GM23338 (cell line): ENCODE results near the gene OTUD7B. TPM values are rescaled to one million over a fixed set of nuclear protein-coding genes. Genes with fewer than 3 reads are reported as not detected.

Experiments used
- ATAC-seq: fragments of 200-7000 bp; cut with Tn5 transposase; 3 replicates; pipeline ENCODE4 v1.9.1; 2020
- DNase-seq: peaks from one replicate; pipeline ENCODE4 v3.0.0-alpha.2; 2015; ENCODE audit warnings: low spot score
- H2AFZ ChIP-seq: fragments of 200-600 bp; sonication (generic); 2 replicates; pipeline ENCODE4 v1.8.0; 2016; ENCODE audit warnings: antibody characterized with exemption, mild to moderate bottlenecking, moderate library complexity
- H3F3A ChIP-seq: fragments of 200-600 bp; sonication (generic); replicated peaks from 2 replicates; pipeline ENCODE4 v1.8.0; 2017; ENCODE audit warnings: antibody characterized with exemption, mixed run types, low read depth
- H3K27ac ChIP-seq: fragments of 200-600 bp; sonication (generic); 2 replicates; pipeline ENCODE4 v1.6.1; 2016; ENCODE audit warnings: low read depth
- H3K27me3 ChIP-seq: fragments of 200-600 bp; sonication (generic); 2 replicates; pipeline ENCODE4 v1.8.0; 2016; ENCODE audit warnings: mild to moderate bottlenecking, mixed run types, moderate library complexity; ENCODE audit not compliant: insufficient read depth
- H3K36me3 ChIP-seq: fragments of 200-600 bp; sonication (generic); 2 replicates; pipeline ENCODE4 v1.8.0; 2016; ENCODE audit warnings: mild to moderate bottlenecking; ENCODE audit not compliant: insufficient read depth
- H3K4me1 ChIP-seq: fragments of 200-600 bp; sonication (generic); 2 replicates; pipeline ENCODE4 v1.8.0; 2016; ENCODE audit warnings: mild to moderate bottlenecking, moderate library complexity; ENCODE audit not compliant: insufficient read depth
- H3K4me2 ChIP-seq: fragments of 200-600 bp; sonication (generic); 2 replicates; pipeline ENCODE4 v1.7.1; 2017; ENCODE audit warnings: mixed run types
- H3K4me3 ChIP-seq: fragments of 200-600 bp; sonication (generic); 2 replicates; pipeline ENCODE4 v1.6.1; 2016; ENCODE audit warnings: mixed run types
- H3K79me2 ChIP-seq: fragments of 200-600 bp; sonication (generic); replicated peaks from 2 replicates; pipeline ENCODE4 v1.8.0; 2017; ENCODE audit warnings: mild to moderate bottlenecking; ENCODE audit not compliant: insufficient read depth
- H3K9me2 ChIP-seq: fragments of 200-600 bp; sonication (generic); 2 replicates; pipeline ENCODE4 v1.8.0; 2017; ENCODE audit not compliant: insufficient read depth
- H4K20me1 ChIP-seq: fragments of 200-600 bp; sonication (generic); replicated peaks from 2 replicates; pipeline ENCODE4 v1.8.0; 2017; ENCODE audit warnings: mild to moderate bottlenecking; ENCODE audit not compliant: insufficient read depth
- H3K27ac Mint-ChIP-seq: 2 replicates; pipeline ENCODE4 v1.8.0; 2020; ENCODE audit warnings: inconsistent platforms, mild to moderate bottlenecking, moderate library complexity, mixed read lengths
- H3K27me3 Mint-ChIP-seq: 3 replicates; pipeline ENCODE4 v1.8.0; 2022; ENCODE audit warnings: low read depth, mild to moderate bottlenecking, moderate library complexity, mixed read lengths, inconsistent platforms; ENCODE audit not compliant: insufficient read depth, poor library complexity
- H3K36me3 Mint-ChIP-seq: 3 replicates; pipeline ENCODE4 v1.8.0; 2021; ENCODE audit warnings: low read depth, mild to moderate bottlenecking, inconsistent platforms, moderate library complexity, mixed read lengths
- H3K4me1 Mint-ChIP-seq: 3 replicates; pipeline ENCODE4 v1.8.0; 2020; ENCODE audit warnings: mild to moderate bottlenecking, inconsistent platforms, mixed read lengths
- H3K4me3 Mint-ChIP-seq: 3 replicates; pipeline ENCODE4 v1.8.0; 2021; ENCODE audit warnings: moderate library complexity, mild to moderate bottlenecking, inconsistent platforms, mixed read lengths
- H3K9me3 Mint-ChIP-seq: 3 replicates; pipeline ENCODE4 v1.8.0; 2020; ENCODE audit warnings: moderate library complexity, mild to moderate bottlenecking, inconsistent platforms, mixed read lengths
- CREB1 ChIP-seq: fragments of 250-450 bp; sonication (Bioruptor Pico); IDR thresholded peaks from 2 replicates; pipeline ENCODE4 v1.5.0; 2020; ENCODE audit warnings: low read depth, mild to moderate bottlenecking, moderate library complexity
- ETS1 ChIP-seq: IDR thresholded peaks from 2 replicates; pipeline ENCODE4 v1.6.1; 2016; ENCODE audit warnings: antibody characterized with exemption
- EZH2phosphoT487 ChIP-seq: fragments of 200-600 bp; sonication (generic); IDR thresholded peaks from one replicate; pipeline ENCODE4 v1.8.1; 2018; ENCODE audit warnings: antibody characterized with exemption; ENCODE audit not compliant: unreplicated experiment
- JUNB ChIP-seq: IDR thresholded peaks from one replicate; pipeline ENCODE4 v1.6.1; 2016; ENCODE audit warnings: antibody characterized with exemption; ENCODE audit not compliant: unreplicated experiment
- NANOG ChIP-seq: IDR thresholded peaks from 2 replicates; pipeline ENCODE4 v1.6.1; 2016; ENCODE audit warnings: antibody characterized with exemption, borderline replicate concordance
- POLR2AphosphoS5 ChIP-seq: IDR thresholded peaks from 2 replicates; pipeline ENCODE4 v1.6.1; 2016; ENCODE audit warnings: antibody characterized with exemption, low read depth
- ZNF114 ChIP-seq: fragments of 250-450 bp; sonication (Bioruptor Pico); IDR thresholded peaks from 2 replicates; pipeline ENCODE4 v1.5.0; 2020; ENCODE audit warnings: mild to moderate bottlenecking, moderate library complexity
- ZNF331 ChIP-seq: fragments of 250-450 bp; sonication (Bioruptor Pico); IDR thresholded peaks from 2 replicates; pipeline ENCODE4 v1.5.0; 2020; ENCODE audit warnings: low read depth, mild to moderate bottlenecking, moderate library complexity
- polyA plus RNA-seq: library from polyadenylated mRNA; unstranded; fragments of >200 nt; fragmentation: Nextera tagmentation; extraction: Ambion mirVana; gene quantifications from 2 replicates; pipeline ENCODE4 v1.2.1, GENCODE V29; 2016
- total RNA-seq: library from RNA; depleted of rRNA; stranded (reverse); fragments of >200 nt; shearing (Covaris generic); gene quantifications from 2 replicates; pipeline ENCODE4 v1.2.3, GENCODE V29; 2014
- TF ChIP-seq, protein P1 (sequence below): IDR thresholded peaks from one replicate; pipeline ENCODE4 v1.6.1; 2018; ENCODE audit warnings: antibody characterized with exemption; ENCODE audit not compliant: unreplicated experiment

The OTUD7B gene
- total and polyA plus RNA-seq, 2 experiments from 2014 or later, result 3.7 to 9.9 TPM

DNA sequence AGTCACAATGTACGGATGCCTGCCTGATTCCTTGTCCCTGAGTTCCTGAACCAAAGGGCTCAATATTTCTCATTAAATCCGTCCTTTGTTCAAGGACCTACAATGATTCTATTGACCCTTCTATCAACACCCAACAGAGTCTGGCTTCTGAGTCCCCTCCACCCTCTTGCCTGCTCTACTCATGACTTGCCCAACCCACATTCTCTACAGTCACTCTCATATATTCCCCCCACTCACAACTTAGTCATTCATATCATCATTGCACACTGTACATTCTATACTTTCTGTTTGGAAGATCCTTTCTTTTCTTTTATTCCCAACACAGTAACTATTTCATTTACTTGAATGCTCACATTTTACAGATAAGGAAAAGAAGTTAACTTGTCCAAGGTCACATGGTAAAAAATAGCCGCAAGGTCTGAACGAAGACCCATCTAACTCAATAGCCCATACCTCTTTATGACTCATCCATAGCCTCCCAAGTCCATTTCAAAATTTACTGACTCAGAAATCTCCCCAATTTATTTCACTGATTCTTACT, 3.6 kb downstream of the OTUD7B start (continued):
- TF ChIP-seq, protein P1, sequence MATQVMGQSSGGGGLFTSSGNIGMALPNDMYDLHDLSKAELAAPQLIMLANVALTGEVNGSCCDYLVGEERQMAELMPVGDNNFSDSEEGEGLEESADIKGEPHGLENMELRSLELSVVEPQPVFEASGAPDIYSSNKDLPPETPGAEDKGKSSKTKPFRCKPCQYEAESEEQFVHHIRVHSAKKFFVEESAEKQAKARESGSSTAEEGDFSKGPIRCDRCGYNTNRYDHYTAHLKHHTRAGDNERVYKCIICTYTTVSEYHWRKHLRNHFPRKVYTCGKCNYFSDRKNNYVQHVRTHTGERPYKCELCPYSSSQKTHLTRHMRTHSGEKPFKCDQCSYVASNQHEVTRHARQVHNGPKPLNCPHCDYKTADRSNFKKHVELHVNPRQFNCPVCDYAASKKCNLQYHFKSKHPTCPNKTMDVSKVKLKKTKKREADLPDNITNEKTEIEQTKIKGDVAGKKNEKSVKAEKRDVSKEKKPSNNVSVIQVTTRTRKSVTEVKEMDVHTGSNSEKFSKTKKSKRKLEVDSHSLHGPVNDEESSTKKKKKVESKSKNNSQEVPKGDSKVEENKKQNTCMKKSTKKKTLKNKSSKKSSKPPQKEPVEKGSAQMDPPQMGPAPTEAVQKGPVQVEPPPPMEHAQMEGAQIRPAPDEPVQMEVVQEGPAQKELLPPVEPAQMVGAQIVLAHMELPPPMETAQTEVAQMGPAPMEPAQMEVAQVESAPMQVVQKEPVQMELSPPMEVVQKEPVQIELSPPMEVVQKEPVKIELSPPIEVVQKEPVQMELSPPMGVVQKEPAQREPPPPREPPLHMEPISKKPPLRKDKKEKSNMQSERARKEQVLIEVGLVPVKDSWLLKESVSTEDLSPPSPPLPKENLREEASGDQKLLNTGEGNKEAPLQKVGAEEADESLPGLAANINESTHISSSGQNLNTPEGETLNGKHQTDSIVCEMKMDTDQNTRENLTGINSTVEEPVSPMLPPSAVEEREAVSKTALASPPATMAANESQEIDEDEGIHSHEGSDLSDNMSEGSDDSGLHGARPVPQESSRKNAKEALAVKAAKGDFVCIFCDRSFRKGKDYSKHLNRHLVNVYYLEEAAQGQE, result no peak
- no peak for TF ChIP-seq ETS1

DNA sequence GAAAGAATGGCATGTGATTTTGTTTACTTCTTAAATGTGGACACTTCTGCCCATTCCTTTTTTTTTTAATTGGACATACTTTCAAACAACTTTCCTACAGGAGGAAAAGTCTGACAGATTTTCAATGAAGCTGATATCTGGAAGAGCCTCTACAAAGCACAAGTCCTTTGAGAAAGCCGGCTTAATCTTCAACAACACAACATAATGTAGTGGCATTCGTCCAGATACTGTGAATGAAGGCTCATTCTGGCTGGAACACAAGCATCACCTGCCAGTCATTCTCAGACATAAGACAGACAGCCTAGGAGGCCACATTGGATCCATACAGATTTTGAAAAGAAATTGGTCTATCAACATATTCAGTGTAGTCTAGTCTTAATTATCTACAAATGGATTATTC, 4.9 kb downstream of the OTUD7B start:
- ATAC-seq, result no peak
- peaks cover 76% of the 10 kb centered on the region for H3K79me2 ChIP-seq
- peaks cover 6% of the 10 kb centered on the region for H3K27me3 Mint-ChIP-seq

GRCh38 chr1:150003801-150004200, 6.7 kb downstream of the OTUD7B start:
- Histone ChIP-seq H3K9me2 (no peaks in the 10 kb centered on the region), H3K4me1 (peaks cover 16% of the 10 kb centered on the region), H3K27me3 (no peaks in the 10 kb centered on the region), H3K4me3 (no peak overlapping the region), H3K4me2 (no peak overlapping the region), H4K20me1 (peaks cover 40% of the 10 kb centered on the region), H3F3A (no peaks in the 10 kb centered on the region), H2AFZ (no peak overlapping the region), H3K36me3 (no peaks in the 10 kb centered on the region), H3K79me2 (peaks cover 94% of the 10 kb centered on the region), H3K27ac (no peak overlapping the region)
- DNase-seq (no peak), ATAC-seq (no peak)
- H3K36me3 Mint-ChIP-seq, result peaks cover 19% of the 10 kb centered on the region
- H3K27me3 Mint-ChIP-seq, result peaks cover 2% of the 10 kb centered on the region
- no peak overlapping the region for H3K27ac Mint-ChIP-seq
- H3K4me3 Mint-ChIP-seq, result no peak overlapping the region
- TF ChIP-seq POLR2AphosphoS5, result no peak
- TF ChIP-seq ZNF331 (CRISPR knock-in tag), result no peak
- no peak for TF ChIP-seq EZH2phosphoT487
- peaks cover 20% of the 10 kb centered on the region for H3K4me1 Mint-ChIP-seq
- H3K9me3 Mint-ChIP-seq, result no peaks in the 10 kb centered on the region

More for the DNA sequence above, 4.9 kb downstream of the OTUD7B start:
- Histone ChIP-seq H3F3A (peaks cover 3% of the 10 kb centered on the region; the same call in 1 of the 2 replicates), H3K27me3 (no peaks in the 10 kb centered on the region), H2AFZ (no peak overlapping the region), H3K27ac (no peak overlapping the region), H3K36me3 (no peaks in the 10 kb centered on the region), H3K4me3 (no peak overlapping the region), H3K9me2 (no peaks in the 10 kb centered on the region), H3K4me2 (no peak overlapping the region), H4K20me1 (peaks cover 36% of the 10 kb centered on the region), H3K4me1 (peaks cover 16% of the 10 kb centered on the region)
- no peaks in the 10 kb centered on the region for H3K9me3 Mint-ChIP-seq
- H3K4me1 Mint-ChIP-seq, result peaks cover 21% of the 10 kb centered on the region
- no peak overlapping the region for H3K27ac Mint-ChIP-seq
- no peak overlapping the region for H3K4me3 Mint-ChIP-seq
- H3K36me3 Mint-ChIP-seq, result peaks cover 14% of the 10 kb centered on the region
- TF ChIP-seq ZNF114 (CRISPR knock-in tag) (no peak), CREB1 (no peak), ZNF331 (CRISPR knock-in tag) (no peak), ETS1 (no peak), NANOG (no peak), JUNB (no peak)
- DNase-seq, result no peak
